ENCODE measurements around the gene GABBR2.

- no peak for TF ChIP-seq CTCF (IDR thresholded peaks at IDR 0.05; ENCODE audit: low read depth, low read length, poor library complexity, severe bottlenecking)
- TF ChIP-seq EZH2phosphoT487 (IDR thresholded peaks at IDR 0.05; ENCODE audit: borderline replicate concordance, low read length): no peak
Observed at GRCh38 chr9:98281281-98281680, 427.5 kb downstream of the GABBR2 start.
